Naive thymus-derived CD4-positive, alpha-beta T cell (primary cell): ENCODE results near the gene SH3BP5. TPM values are rescaled to one million over a fixed set of nuclear protein-coding genes. Genes with fewer than 3 reads are reported as not detected.

Source experiments
- ATAC-seq: fragments of 150-1000 bp; cut with Tn5 transposase; 2 replicates; pipeline ENCODE4 v1.10.0; 2021; ENCODE audit warnings: mild to moderate bottlenecking, moderate library complexity
- CTCF ChIA-PET: fragments of 350-600 bp; sonication (Branson Sonifier 250); formaldehyde crosslinking; loops from one replicate; lab custom pipeline; 2021; ENCODE audit warnings: antibody characterized with exemption; lab: Charles Lee
- POLR2A ChIA-PET: fragments of 350-600 bp; sonication (Branson Sonifier 250); formaldehyde crosslinking; loops from one replicate; lab custom pipeline; 2021; ENCODE audit warnings: antibody characterized with exemption, inconsistent platforms; lab: Charles Lee
- DNase-seq, 9 donors: peaks; one replicate each; pipeline versions ENCODE4 v3.0.0 to v3.0.0-alpha.2; 2020 to 2022; ENCODE audit warnings: mixed read lengths in 1 of 9
- H3K27ac ChIP-seq: one replicate; pipeline ENCODE4 v1.7.0; 2013; ENCODE audit warnings: mild to moderate bottlenecking, low read depth, low read length, moderate library complexity
- H3K27me3 ChIP-seq, 2 donors: one replicate each; pipeline ENCODE4 v1.7.0; 2013; ENCODE audit warnings: low read length in 2 of 2, mild to moderate bottlenecking in 2 of 2, moderate library complexity in 2 of 2; ENCODE audit not compliant: control insufficient read depth in 2 of 2, insufficient read depth in 2 of 2
- H3K36me3 ChIP-seq, 3 experiments: 1 replicate in 2 of 3; 2 replicates in 1 of 3; pipeline ENCODE4 v1.7.0; 2013; ENCODE audit warnings: low read length in 3 of 3, mild to moderate bottlenecking in 3 of 3, moderate library complexity in 1 of 3; ENCODE audit not compliant: insufficient read depth in 3 of 3, control insufficient read depth in 2 of 3
- H3K4me1 ChIP-seq, 2 donors: one replicate each; pipeline ENCODE4 v1.7.0; 2013; ENCODE audit warnings: low read length in 2 of 2, mild to moderate bottlenecking in 2 of 2, moderate library complexity in 1 of 2; ENCODE audit not compliant: control insufficient read depth in 2 of 2, insufficient read depth in 2 of 2
- H3K4me3 ChIP-seq: 2 replicates; pipeline ENCODE4 v1.7.0; 2013; ENCODE audit warnings: mild to moderate bottlenecking, low read length
- H3K9me3 ChIP-seq, 3 experiments: 1 replicate in 2 of 3; 2 replicates in 1 of 3; pipeline ENCODE4 v1.7.0; 2013; ENCODE audit warnings: low read length in 3 of 3; ENCODE audit not compliant: control insufficient read depth in 2 of 3
- H3K27ac Mint-ChIP-seq, 9 donors: one replicate each; pipeline ENCODE4 v1.8.0; 2020 to 2022; ENCODE audit warnings: mixed read lengths in 9 of 9, mild to moderate bottlenecking in 8 of 9, moderate library complexity in 5 of 9, inconsistent platforms in 2 of 9
- H3K27me3 Mint-ChIP-seq, 5 donors: one replicate each; pipeline ENCODE4 v1.8.0; 2021 to 2022; ENCODE audit warnings: mixed read lengths in 5 of 5, mild to moderate bottlenecking in 1 of 5
- H3K36me3 Mint-ChIP-seq, 5 donors: one replicate each; pipeline ENCODE4 v1.8.0; 2020 to 2022; ENCODE audit warnings: mixed read lengths in 5 of 5, mild to moderate bottlenecking in 3 of 5, inconsistent platforms in 1 of 5
- H3K4me1 Mint-ChIP-seq, 7 donors: one replicate each; pipeline ENCODE4 v1.8.0; 2020 to 2022; ENCODE audit warnings: mixed read lengths in 7 of 7, mild to moderate bottlenecking in 3 of 7, inconsistent platforms in 1 of 7
- H3K4me3 Mint-ChIP-seq, 10 donors: one replicate each; pipeline ENCODE4 v1.8.0; 2020 to 2022; ENCODE audit warnings: mild to moderate bottlenecking in 10 of 10, mixed read lengths in 10 of 10, moderate library complexity in 6 of 10, inconsistent platforms in 2 of 10
- H3K9me3 Mint-ChIP-seq, 11 donors: one replicate each; pipeline ENCODE4 v1.8.0; 2020 to 2022; ENCODE audit warnings: mixed read lengths in 11 of 11, mild to moderate bottlenecking in 4 of 11, inconsistent platforms in 1 of 11, moderate library complexity in 1 of 11
- intact Hi-C, 2 donors: fragments of 100-400 bp; cut with micrococcal nuclease; formaldehyde crosslinking; loops; one replicate each; pipeline ENCODE4 v1.15.1; 2023
- polyA plus RNA-seq, 2 donors: library from polyadenylated mRNA; unstranded; fragments of 300-500 nt; fragmentation: Illumina TruSeq; gene quantifications; one replicate each; pipeline ENCODE4 v1.2.3, GENCODE V29; 2021
- total RNA-seq, 6 experiments: library from RNA in 5 of 6; stranded (reverse) in 5 of 6; gene quantifications; 1 replicate in 5 of 6; 2 replicates in 1 of 6; pipeline ENCODE4 v1.2.3 and lab custom pipeline; 2021 to 2026

Gene SH3BP5
- total and polyA plus RNA-seq, 7 experiments from 2014 or later: 18.5 to 64.7 (median 39.5) TPM

- Mint-ChIP-seq H3K27ac (no peak overlapping the region), H3K27me3 (no peaks in the 10 kb centered on the region), H3K36me3 (peaks cover 10 to 41% (median 36%) of the 10 kb centered on the region in 5 donors), H3K4me1 (peaks cover 10 to 29% (median 16%) of the 10 kb centered on the region in 7 donors), H3K4me3 (no peak overlapping the region), H3K9me3 (no peaks in the 10 kb centered on the region)
- POLR2A ChIA-PET: interaction anchor here (0.6 to 1.6 kb wide), 5 partner anchors 8 to 378 kb away, joined by 3 to 10 read pairs (median 4); partner anchors contain the start of gene CAPN7
- Histone ChIP-seq H3K4me3 (no peak overlapping the region), H3K27ac (no peak overlapping the region), H3K36me3 (peaks cover 33 to 79% (median 36%) of the 10 kb centered on the region in 3 experiments), H3K27me3 (no peaks in the 10 kb centered on the region), H3K9me3 (no peaks in the 10 kb centered on the region), H3K4me1 (no peaks in the 10 kb centered on the region)
- DNase-seq: no peak
- CTCF ChIA-PET: interaction anchor here (0.7 to 3.0 kb wide), 2 partner anchors 19 to 369 kb away, joined by 3 to 8 read pairs; no protein-coding TSS in a partner anchor
- no peak for ATAC-seq
- intact Hi-C loops: loop anchor here in 1 of 2 donors (2.0 kb wide), 1 partner anchor 15 kb away; the partner anchor contains the start of gene CAPN7
These were observed 110.7 kb downstream of the SH3BP5 start for GRCh38 chr3:15221574-15222217.

GRCh38 chr3:15220661-15221060 lies 111.7 kb downstream of the SH3BP5 start:
- DNase-seq: no peak

GRCh38 chr3:15220056-15220455 lies 112.3 kb downstream of the SH3BP5 start:
- Mint-ChIP-seq H3K4me1 (peaks cover 9 to 38% (median 23%) of the 10 kb centered on the region in 7 donors), H3K36me3 (peaks cover 10 to 44% (median 36%) of the 10 kb centered on the region in 5 donors), H3K27me3 (no peaks in the 10 kb centered on the region), H3K9me3 (no peaks in the 10 kb centered on the region), H3K4me3 (no peak overlapping the region), H3K27ac (no peak overlapping the region)
- H3K4me1 ChIP-seq: no peaks in the 10 kb centered on the region
- H3K36me3 ChIP-seq: peaks cover 28 to 71% (median 35%) of the 10 kb centered on the region in 3 experiments
- CTCF ChIA-PET: no interaction called here
- POLR2A ChIA-PET: no interaction called here
- ATAC-seq (no peak), DNase-seq (no peak)
- H3K27ac ChIP-seq: no peak overlapping the region
- intact Hi-C loops: no loop called here
- no peaks in the 10 kb centered on the region for H3K9me3 ChIP-seq
- H3K4me3 ChIP-seq: no peak overlapping the region
- no peaks in the 10 kb centered on the region for H3K27me3 ChIP-seq

More at GRCh38 chr3:15220661-15221060, 111.7 kb downstream of the SH3BP5 start:
- Histone ChIP-seq H3K36me3 (peaks cover 28 to 75% (median 36%) of the 10 kb centered on the region in 3 experiments), H3K4me1 (no peaks in the 10 kb centered on the region), H3K27me3 (no peaks in the 10 kb centered on the region), H3K9me3 (no peaks in the 10 kb centered on the region), H3K27ac (no peak overlapping the region), H3K4me3 (no peak overlapping the region)
- intact Hi-C loops: no loop called here
- POLR2A ChIA-PET: no interaction called here
- H3K27me3 Mint-ChIP-seq: no peaks in the 10 kb centered on the region
- no peaks in the 10 kb centered on the region for H3K9me3 Mint-ChIP-seq
- H3K4me3 Mint-ChIP-seq: no peak overlapping the region
- H3K36me3 Mint-ChIP-seq: peaks cover 10 to 43% (median 36%) of the 10 kb centered on the region in 5 donors
- no peak for ATAC-seq
- CTCF ChIA-PET: interaction anchor here (0.6 to 3.0 kb wide), 3 partner anchors 9 to 370 kb away, joined by 3 to 8 read pairs (median 3); no protein-coding TSS in a partner anchor
- H3K27ac Mint-ChIP-seq: no peak overlapping the region
- H3K4me1 Mint-ChIP-seq: peaks cover 9 to 34% (median 23%) of the 10 kb centered on the region in 7 donors

DNA sequence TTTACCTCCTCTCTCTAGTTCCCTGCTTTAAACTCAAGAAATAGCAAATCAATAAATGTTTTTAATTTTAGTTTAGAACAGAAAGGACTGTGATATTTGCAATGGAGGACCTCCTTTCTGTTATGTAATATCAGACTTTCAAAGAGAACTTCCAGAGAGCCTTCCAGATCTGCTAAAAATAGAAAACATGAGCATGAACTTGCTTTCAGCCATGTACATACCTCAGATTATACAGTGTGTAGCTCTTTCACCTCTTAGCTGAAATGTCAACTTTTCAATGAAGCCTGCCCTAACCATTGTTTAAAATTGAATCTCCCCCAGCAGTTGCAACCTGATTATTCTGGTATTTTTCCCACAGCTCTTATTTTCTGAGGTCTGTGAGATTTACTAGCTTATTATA lies 113.7 kb downstream of the SH3BP5 start:
- H3K27ac Mint-ChIP-seq: peak overlapping the region in 4 of 9 donors; percentile 15 to 55 (median 36)
- DNase-seq (no peak), ATAC-seq (no peak)
- intact Hi-C loops: no loop called here
- H3K36me3 Mint-ChIP-seq: peaks cover 10 to 50% (median 35%) of the 10 kb centered on the region in 5 donors
- Histone ChIP-seq H3K9me3 (no peaks in the 10 kb centered on the region), H3K36me3 (peaks cover 28 to 63% (median 29%) of the 10 kb centered on the region in 3 experiments), H3K27me3 (no peaks in the 10 kb centered on the region), H3K27ac (no peak overlapping the region), H3K4me1 (no peaks in the 10 kb centered on the region), H3K4me3 (no peak overlapping the region)
- H3K9me3 Mint-ChIP-seq: no peaks in the 10 kb centered on the region
- no peak overlapping the region for H3K4me3 Mint-ChIP-seq
- POLR2A ChIA-PET: interaction anchor here (0.7 kb wide), 1 partner anchor 13 kb away, joined by 3 read pairs; the partner anchor contains the start of gene CAPN7
- H3K4me1 Mint-ChIP-seq: peaks cover 15 to 43% (median 23%) of the 10 kb centered on the region in 7 donors
- CTCF ChIA-PET: no interaction called here
- no peaks in the 10 kb centered on the region for H3K27me3 Mint-ChIP-seq

DNA sequence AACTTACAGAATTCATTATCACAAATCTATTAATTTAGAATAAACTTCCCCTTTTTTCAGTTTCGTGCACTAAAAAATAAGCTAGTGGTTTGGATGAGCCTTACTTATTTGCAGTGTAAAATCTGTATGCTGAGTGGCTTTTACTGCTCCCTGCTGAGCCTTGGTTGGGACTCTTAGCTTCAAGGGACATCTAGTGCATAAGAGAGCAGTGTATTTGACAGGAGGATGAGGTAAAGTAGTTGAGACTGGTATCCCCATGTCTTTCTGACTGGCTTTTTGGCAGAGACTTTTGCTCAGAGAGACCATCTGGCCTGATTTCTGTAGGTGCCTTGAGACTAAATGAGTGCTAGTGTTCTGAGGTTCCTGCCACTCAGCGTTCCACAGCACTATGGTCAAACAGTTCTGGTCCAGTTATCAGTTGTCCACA lies 114.5 kb downstream of the SH3BP5 start:
- peak overlapping the region in 2 of 9 donors; percentile 51 to 89 for H3K27ac Mint-ChIP-seq
- H3K36me3 Mint-ChIP-seq: peaks cover 8 to 52% (median 31%) of the 10 kb centered on the region in 5 donors
- H3K27me3 ChIP-seq: no peaks in the 10 kb centered on the region
- ChIA-PET POLR2A (interaction anchor here (0.8 to 1.7 kb wide), 2 partner anchors 12 to 26 kb away, joined by 3 to 19 read pairs; partner anchors contain the start of gene CAPN7), CTCF (interaction anchor here (1.5 kb wide), 1 partner anchor 12 kb away, joined by 3 read pairs; the partner anchor contains the start of gene CAPN7)
- H3K4me1 ChIP-seq: no peaks in the 10 kb centered on the region
- H3K27me3 Mint-ChIP-seq: no peaks in the 10 kb centered on the region
- H3K4me3 ChIP-seq: no peak overlapping the region
- no peak overlapping the region for H3K27ac ChIP-seq
- H3K36me3 ChIP-seq: peaks cover 25 to 59% (median 28%) of the 10 kb centered on the region in 3 experiments
- H3K9me3 Mint-ChIP-seq: no peaks in the 10 kb centered on the region
- no peak for ATAC-seq
- H3K4me3 Mint-ChIP-seq: no peak overlapping the region
- DNase-seq: no peak
- intact Hi-C loops: loop anchor here in 1 of 2 donors (1.0 to 2.0 kb wide), 2 partner anchors 12 to 15 kb away; partner anchors contain the start of gene CAPN7
- H3K9me3 ChIP-seq: no peaks in the 10 kb centered on the region
- peaks cover 17 to 42% (median 23%) of the 10 kb centered on the region in 7 donors for H3K4me1 Mint-ChIP-seq

DNA sequence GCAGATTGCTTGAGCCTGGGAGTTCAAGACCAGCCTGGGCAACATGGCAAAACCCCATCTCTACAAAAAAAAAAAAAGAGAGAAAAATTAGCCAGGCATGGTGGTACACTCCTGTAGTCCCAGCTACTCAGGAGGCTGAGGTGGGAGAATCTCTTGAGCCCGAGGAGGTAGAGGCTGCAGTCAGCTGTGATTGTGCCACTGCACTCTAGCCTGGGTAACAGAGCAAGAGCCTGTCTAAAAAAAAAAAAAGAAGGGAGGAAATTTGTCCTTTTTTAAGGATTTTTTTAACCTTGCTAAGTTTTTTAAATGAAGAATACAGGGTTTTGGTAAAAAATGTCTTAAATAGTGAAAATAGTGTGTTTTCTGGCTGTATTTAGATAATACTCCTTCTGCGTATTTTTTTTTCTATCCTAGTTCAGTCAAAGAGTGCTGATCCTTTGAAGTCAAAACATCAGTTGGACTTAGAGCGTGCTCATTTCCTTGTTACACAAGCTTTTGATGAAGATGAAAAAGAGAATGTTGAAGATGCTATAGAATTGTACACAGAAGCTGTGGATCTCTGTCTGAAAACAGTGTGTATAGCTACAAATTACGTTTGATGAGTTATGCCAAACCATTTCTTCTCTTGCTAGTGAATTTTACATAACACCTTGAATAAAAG lies 115.2 kb downstream of the SH3BP5 start:
- ATAC-seq: peak; percentile 84
- Histone ChIP-seq H3K9me3 (no peaks in the 10 kb centered on the region), H3K27ac (no peak overlapping the region), H3K4me1 (no peaks in the 10 kb centered on the region), H3K27me3 (no peaks in the 10 kb centered on the region), H3K4me3 (no peak overlapping the region), H3K36me3 (peaks cover 20 to 59% (median 24%) of the 10 kb centered on the region in 3 experiments)
- POLR2A ChIA-PET: interaction anchor here (0.8 to 1.7 kb wide), 2 partner anchors 11 to 27 kb away, joined by 3 to 19 read pairs; partner anchors contain the start of gene CAPN7
- Mint-ChIP-seq H3K36me3 (peaks cover 4 to 52% (median 31%) of the 10 kb centered on the region in 5 donors), H3K27me3 (no peaks in the 10 kb centered on the region), H3K9me3 (no peaks in the 10 kb centered on the region), H3K4me1 (peaks cover 12 to 48% (median 25%) of the 10 kb centered on the region in 7 donors), H3K27ac (peak overlapping the region in 8 of 9 donors; percentile 31 to 89 (median 78)), H3K4me3 (peak overlapping the region in 6 of 10 donors; percentile 32 to 71 (median 48))
- intact Hi-C loops: loop anchor here in 1 of 2 donors (1.0 to 2.0 kb wide), 2 partner anchors 11 to 16 kb away; partner anchors contain the start of gene CAPN7
- DNase-seq: peak in 7 of 9 donors; percentile 25 to 62 (median 57)
- CTCF ChIA-PET: interaction anchor here (1.5 kb wide), 1 partner anchor 11 kb away, joined by 3 read pairs; the partner anchor contains the start of gene CAPN7
